C4-2B (cell line): ENCODE results near the gene TCF4.

Source experiments
- ZFX ChIP-seq: fragments of 450-650 bp; IDR thresholded peaks from 2 replicates; pipeline ENCODE4 v1.6.1; 2017
- TF ChIP-seq, protein P1 (sequence below): fragments of 450-650 bp; conservative IDR thresholded peaks from 2 replicates; pipeline ENCODE4 v1.5.1; 2017; ENCODE audit warnings: mild to moderate bottlenecking

DNA sequence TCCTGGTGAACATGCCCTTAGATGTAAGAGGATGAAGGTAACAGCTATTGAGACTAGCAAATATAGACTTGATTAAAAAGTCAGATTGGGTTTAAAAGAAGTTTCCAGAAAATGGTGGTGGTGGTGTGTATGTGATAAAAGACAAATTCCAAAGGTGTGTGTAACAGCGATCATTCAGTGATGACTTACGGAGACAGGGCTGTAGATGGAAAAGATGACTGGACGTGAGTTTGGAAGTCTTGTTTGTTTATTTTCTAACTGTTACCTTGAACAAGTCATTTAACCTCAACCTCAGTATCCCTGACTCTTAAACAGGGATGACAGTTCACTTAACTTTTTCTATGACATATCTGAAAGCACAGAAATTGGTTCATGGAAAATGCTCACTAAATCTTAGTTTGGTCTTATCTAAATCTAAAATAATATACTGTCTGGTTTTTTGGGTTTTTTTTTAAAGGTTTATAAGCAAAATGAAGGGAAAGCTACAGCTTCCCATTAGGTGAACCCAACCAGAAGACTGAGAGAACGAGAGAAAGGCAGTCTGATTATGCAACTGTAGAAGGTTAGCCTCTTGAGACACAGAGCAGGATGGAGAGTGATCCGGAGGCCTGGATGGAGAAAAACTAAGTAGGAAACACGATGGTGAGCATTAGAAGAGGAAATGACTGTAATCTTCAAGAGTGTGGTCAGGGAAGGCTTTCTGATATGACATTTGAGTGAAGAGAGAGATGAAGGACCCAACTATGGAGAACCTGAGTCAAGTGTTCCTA is 71.9 kb downstream of the TCF4 start:
- TF ChIP-seq, protein P1, sequence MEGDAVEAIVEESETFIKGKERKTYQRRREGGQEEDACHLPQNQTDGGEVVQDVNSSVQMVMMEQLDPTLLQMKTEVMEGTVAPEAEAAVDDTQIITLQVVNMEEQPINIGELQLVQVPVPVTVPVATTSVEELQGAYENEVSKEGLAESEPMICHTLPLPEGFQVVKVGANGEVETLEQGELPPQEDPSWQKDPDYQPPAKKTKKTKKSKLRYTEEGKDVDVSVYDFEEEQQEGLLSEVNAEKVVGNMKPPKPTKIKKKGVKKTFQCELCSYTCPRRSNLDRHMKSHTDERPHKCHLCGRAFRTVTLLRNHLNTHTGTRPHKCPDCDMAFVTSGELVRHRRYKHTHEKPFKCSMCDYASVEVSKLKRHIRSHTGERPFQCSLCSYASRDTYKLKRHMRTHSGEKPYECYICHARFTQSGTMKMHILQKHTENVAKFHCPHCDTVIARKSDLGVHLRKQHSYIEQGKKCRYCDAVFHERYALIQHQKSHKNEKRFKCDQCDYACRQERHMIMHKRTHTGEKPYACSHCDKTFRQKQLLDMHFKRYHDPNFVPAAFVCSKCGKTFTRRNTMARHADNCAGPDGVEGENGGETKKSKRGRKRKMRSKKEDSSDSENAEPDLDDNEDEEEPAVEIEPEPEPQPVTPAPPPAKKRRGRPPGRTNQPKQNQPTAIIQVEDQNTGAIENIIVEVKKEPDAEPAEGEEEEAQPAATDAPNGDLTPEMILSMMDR, result no peak
- no peak for TF ChIP-seq ZFX
